AG10803 (cell line): ENCODE results near the gene UBASH3B.
A peak's percentile ranks its signal among the peaks of the same experiment; 100 is the strongest.

ENCODE experiments used
- DNase-seq: peaks from one replicate; pipeline ENCODE4 v3.0.0; 2010; ENCODE audit warnings: low read depth
- H3K4me3 ChIP-seq: 2 replicates; pipeline ENCODE4 v1.5.1; 2011; ENCODE audit warnings: mild to moderate bottlenecking, low read length, control low read depth
- CTCF ChIP-seq: conservative IDR thresholded peaks from 2 replicates; pipeline ENCODE4 v1.5.1; 2011; ENCODE audit warnings: mild to moderate bottlenecking, low read length, control low read depth, inconsistent platforms

The UBASH3B gene

GRCh38 chr11:122686111-122686510 lies 30.6 kb downstream of the UBASH3B start:
- TF ChIP-seq CTCF: no peak
- H3K4me3 ChIP-seq: no peak overlapping the region
- DNase-seq: no peak

- TF ChIP-seq CTCF: no peak
- peak overlapping the region; percentile 41; the same call in 1 of the 2 replicates for H3K4me3 ChIP-seq
Observed at GRCh38 chr11:122690384-122690783, 34.9 kb downstream of the UBASH3B start.

GRCh38 chr11:122690801-122691548 lies 35.5 kb downstream of the UBASH3B start:
- H3K4me3 ChIP-seq: peak overlapping the region; percentile 41
- TF ChIP-seq CTCF: no peak
- peak; percentile 68 for DNase-seq

More at GRCh38 chr11:122690384-122690783, 34.9 kb downstream of the UBASH3B start:
- DNase-seq: no peak

GRCh38 chr11:122691549-122692150 lies 36.1 kb downstream of the UBASH3B start:
- H3K4me3 ChIP-seq: no peak overlapping the region
- no peak for TF ChIP-seq CTCF

GRCh38 chr11:122692444-122692843 lies 36.9 kb downstream of the UBASH3B start:
- no peak for TF ChIP-seq CTCF
- H3K4me3 ChIP-seq: no peak overlapping the region
- no peak for DNase-seq

More at GRCh38 chr11:122691549-122692150, 36.1 kb downstream of the UBASH3B start:
- peak; percentile 24 for DNase-seq

GRCh38 chr11:122695076-122695615 lies 39.6 kb downstream of the UBASH3B start:
- no peak for TF ChIP-seq CTCF
- no peak for DNase-seq

GRCh38 chr11:122696662-122697061 lies 41.1 kb downstream of the UBASH3B start:
- no peak for TF ChIP-seq CTCF
- no peak for DNase-seq
- no peak overlapping the region for H3K4me3 ChIP-seq

More at GRCh38 chr11:122695076-122695615, 39.6 kb downstream of the UBASH3B start:
- no peak overlapping the region for H3K4me3 ChIP-seq
